B cell (primary cell): ENCODE measurements around the gene CBLIF.

Source experiments
- CTCF ChIP-seq: fragments of 200-600 bp; IDR thresholded peaks from one replicate; pipeline ENCODE4 v1.8.0; 2022; ENCODE audit warnings: antibody characterized with exemption, mild to moderate bottlenecking
- EZH2 ChIP-seq: IDR thresholded peaks from 2 replicates; pipeline ENCODE4 v1.6.1; 2012; ENCODE audit warnings: borderline replicate concordance, low read depth, mild to moderate bottlenecking, moderate library complexity, low read length; ENCODE audit not compliant: insufficient read depth, poor library complexity, severe bottlenecking

GRCh38 chr11:59867946-59868345 is 22.6 kb upstream of the CBLIF start:
- TF ChIP-seq CTCF (no peak), EZH2 (no peak)
